ENCODE measurements around the gene HIVEP3. TPM values are rescaled to one million over a fixed set of nuclear protein-coding genes. Genes with fewer than 3 reads are reported as not detected.

The HIVEP3 gene
- total RNA-seq, 1 experiment from 2014 or later, result 3.1 TPM

GRCh38 chr1:41670217-41670957, 248.3 kb downstream of the HIVEP3 start:
- intact Hi-C loops (cut with micrococcal nuclease; ENCODE audit: unreplicated experiment), result no loop called here
- TF ChIP-seq CTCF (conservative IDR thresholded peaks at IDR 0.05; ENCODE audit: low read depth, low read length), result no peak
- TF ChIP-seq EZH2 (IDR thresholded peaks at IDR 0.05; ENCODE audit: borderline replicate concordance, low read depth, low read length, poor library complexity, severe bottlenecking), result no peak
- H3K27ac ChIP-seq (ENCODE audit: low read depth, low read length, poor library complexity, severe bottlenecking), result no peak overlapping the region

GRCh38 chr1:41668967-41669366, 249.8 kb downstream of the HIVEP3 start:
- Histone ChIP-seq H3K9me3 (ENCODE audit: low read depth, low read length, poor library complexity, severe bottlenecking) (no peaks in the 10 kb centered on the region), H3K36me3 (ENCODE audit: insufficient read depth, low read length, poor library complexity, severe bottlenecking) (no peaks in the 10 kb centered on the region), H3K4me3 (ENCODE audit: low read depth, low read length, poor library complexity, severe bottlenecking) (no peak overlapping the region), H3K27ac (ENCODE audit: low read depth, low read length, poor library complexity, severe bottlenecking) (no peak overlapping the region), H3K27me3 (replicated peaks; ENCODE audit: insufficient read depth, low read depth, low read length, poor library complexity) (no peaks in the 10 kb centered on the region), H3K4me1 (ENCODE audit: insufficient read depth, low read length, poor library complexity, severe bottlenecking) (peaks cover 13% of the 10 kb centered on the region)
- no TSS peak for BruUV-seq (replicated peaks)
- ChIA-PET POLR2A (ENCODE audit: low non-redundant PET) (no interaction called here), CTCF (no interaction called here)
- intact Hi-C loops (cut with micrococcal nuclease; ENCODE audit: unreplicated experiment), result no loop called here
- TF ChIP-seq CTCF (conservative IDR thresholded peaks at IDR 0.05; ENCODE audit: low read depth, low read length) (no peak), EZH2 (IDR thresholded peaks at IDR 0.05; ENCODE audit: borderline replicate concordance, low read depth, low read length, poor library complexity, severe bottlenecking) (no peak)
- DNase-seq (ENCODE audit: low spot score), result no peak

More at GRCh38 chr1:41670217-41670957, 248.3 kb downstream of the HIVEP3 start:
- BruUV-seq (replicated peaks), result no TSS peak
- CTCF ChIA-PET, result no interaction called here
- POLR2A ChIA-PET (ENCODE audit: low non-redundant PET), result no interaction called here
- no peaks in the 10 kb centered on the region for H3K9me3 ChIP-seq (ENCODE audit: low read depth, low read length, poor library complexity, severe bottlenecking)
- peaks cover 13% of the 10 kb centered on the region for H3K4me1 ChIP-seq (ENCODE audit: insufficient read depth, low read length, poor library complexity, severe bottlenecking)
- H3K4me3 ChIP-seq (ENCODE audit: low read depth, low read length, poor library complexity, severe bottlenecking), result no peak overlapping the region
- H3K27me3 ChIP-seq (replicated peaks; ENCODE audit: insufficient read depth, low read depth, low read length, poor library complexity), result no peaks in the 10 kb centered on the region
- no peak for DNase-seq (ENCODE audit: low spot score)
- H3K36me3 ChIP-seq (ENCODE audit: insufficient read depth, low read length, poor library complexity, severe bottlenecking), result no peaks in the 10 kb centered on the region

- intact Hi-C loops (cut with micrococcal nuclease; ENCODE audit: unreplicated experiment), result no loop called here
- peaks cover 13% of the 10 kb centered on the region for H3K4me1 ChIP-seq (ENCODE audit: insufficient read depth, low read length, poor library complexity, severe bottlenecking)
- no peaks in the 10 kb centered on the region for H3K36me3 ChIP-seq (ENCODE audit: insufficient read depth, low read length, poor library complexity, severe bottlenecking)
- H3K9me3 ChIP-seq (ENCODE audit: low read depth, low read length, poor library complexity, severe bottlenecking), result no peaks in the 10 kb centered on the region
- ChIA-PET POLR2A (ENCODE audit: low non-redundant PET) (no interaction called here), CTCF (no interaction called here)
- H3K4me3 ChIP-seq (ENCODE audit: low read depth, low read length, poor library complexity, severe bottlenecking), result no peak overlapping the region
- H3K27ac ChIP-seq (ENCODE audit: low read depth, low read length, poor library complexity, severe bottlenecking), result no peak overlapping the region
- no TSS peak for BruUV-seq (replicated peaks)
- no peak for TF ChIP-seq CTCF (conservative IDR thresholded peaks at IDR 0.05; ENCODE audit: low read depth, low read length)
- TF ChIP-seq EZH2 (IDR thresholded peaks at IDR 0.05; ENCODE audit: borderline replicate concordance, low read depth, low read length, poor library complexity, severe bottlenecking), result no peak
- DNase-seq (ENCODE audit: low spot score), result no peak
- no peaks in the 10 kb centered on the region for H3K27me3 ChIP-seq (replicated peaks; ENCODE audit: insufficient read depth, low read depth, low read length, poor library complexity)
These were observed 250.6 kb downstream of the HIVEP3 start for GRCh38 chr1:41668054-41668660.
